Keratinocyte (primary cell): ENCODE results near the gene CACNA2D2.

Experiments
- CTCF ChIP-seq, 3 experiments: IDR thresholded peaks in 1 of 3; conservative IDR thresholded peaks in 1 of 3; optimal IDR thresholded peaks in 1 of 3; 2 replicates in 2 of 3; 3 replicates in 1 of 3; pipeline versions ENCODE3 to v1.5.1; 2011; ENCODE audit warnings: low read length in 3 of 3, mild to moderate bottlenecking in 3 of 3, moderate library complexity in 2 of 3, control low read depth in 1 of 3, inconsistent platforms in 1 of 3; ENCODE audit not compliant: insufficient read depth in 2 of 3; ENCODE audit errors: extremely low read depth in 1 of 3
- EZH2 ChIP-seq: IDR thresholded peaks from one replicate; pipeline ENCODE4 v1.6.1; 2012; ENCODE audit warnings: inconsistent platforms, mild to moderate bottlenecking, low read length, moderate library complexity

- TF ChIP-seq CTCF (optimal IDR thresholded peaks at IDR 0.05 in 1 of 3, IDR thresholded peaks at IDR 0.05 in 1 of 3, conservative IDR thresholded peaks at IDR 0.05 in 1 of 3; ENCODE audit: extremely low read depth in 1 of 3, insufficient read depth in 2 of 3, low read length in 3 of 3) (no peak), EZH2 (no peak)
Observed at GRCh38 chr3:50445919-50446318, 57.5 kb downstream of the CACNA2D2 start.
